ENCODE results near the gene TMPRSS15.

Gene TMPRSS15

GRCh38 chr21:18403735-18404450 is at the start of gene TMPRSS15:
TSS of gene TMPRSS15 (minus strand) at chr21:18403785. CDS start at chr21:18403622, 163 bp downstream.
- no peak within 1 kb of the TSS for H3K9ac ChIP-seq (ENCODE audit: low read length)
- no peak within 1 kb of the TSS for H3K4me2 ChIP-seq (ENCODE audit: low read length)
- H3K4me3 ChIP-seq (ENCODE audit: low read length): no peak within 1 kb of the TSS
- no peaks in the 10 kb centered on the region for H3K79me2 ChIP-seq (ENCODE audit: low read length)
- no peaks in the 10 kb centered on the region for H3K4me1 ChIP-seq (ENCODE audit: low read length)
- H3K36me3 ChIP-seq (replicated peaks; ENCODE audit: low read depth, low read length): no peaks in the 10 kb centered on the region
- H3K27me3 ChIP-seq (ENCODE audit: low read depth, low read length): no peaks in the 10 kb centered on the region
- H3K9me3 ChIP-seq (ENCODE audit: insufficient read depth, low read length): no peaks in the 10 kb centered on the region
- no peak within 1 kb of the TSS for H2AFZ ChIP-seq (ENCODE audit: low read depth, low read length)
- TF ChIP-seq CTCF (IDR thresholded peaks at IDR 0.05; ENCODE audit: low read depth, low read length) (no peak), EZH2phosphoT487 (IDR thresholded peaks at IDR 0.05; ENCODE audit: low read depth) (no peak)
- no peaks in the 10 kb centered on the region for H4K20me1 ChIP-seq (ENCODE audit: insufficient read depth, low read length)
- H3K27ac ChIP-seq (ENCODE audit: low read length): no peak within 1 kb of the TSS

GRCh38 chr21:18451670-18452069 is 48.1 kb upstream of the TMPRSS15 start:
- Histone ChIP-seq H3K36me3 (replicated peaks; ENCODE audit: low read depth, low read length) (no peaks in the 10 kb centered on the region), H3K79me2 (ENCODE audit: low read length) (no peaks in the 10 kb centered on the region), H4K20me1 (ENCODE audit: insufficient read depth, low read length) (no peaks in the 10 kb centered on the region), H3K4me1 (ENCODE audit: low read length) (no peaks in the 10 kb centered on the region), H3K4me3 (ENCODE audit: low read length) (no peak overlapping the region), H3K9ac (ENCODE audit: low read length) (no peak overlapping the region), H3K27ac (ENCODE audit: low read length) (no peak overlapping the region), H3K27me3 (ENCODE audit: low read depth, low read length) (no peaks in the 10 kb centered on the region), H3K9me3 (ENCODE audit: insufficient read depth, low read length) (no peaks in the 10 kb centered on the region), H2AFZ (ENCODE audit: low read depth, low read length) (no peak overlapping the region), H3K4me2 (ENCODE audit: low read length) (no peak overlapping the region)
- TF ChIP-seq CTCF (IDR thresholded peaks at IDR 0.05; ENCODE audit: low read depth, low read length): no peak

GRCh38 chr21:18449605-18450550 is 46.3 kb upstream of the TMPRSS15 start:
- Histone ChIP-seq H3K9ac (ENCODE audit: low read length) (no peak overlapping the region), H3K9me3 (ENCODE audit: insufficient read depth, low read length) (no peaks in the 10 kb centered on the region), H4K20me1 (ENCODE audit: insufficient read depth, low read length) (no peaks in the 10 kb centered on the region), H3K79me2 (ENCODE audit: low read length) (no peaks in the 10 kb centered on the region), H3K36me3 (replicated peaks; ENCODE audit: low read depth, low read length) (no peaks in the 10 kb centered on the region), H3K27me3 (ENCODE audit: low read depth, low read length) (no peaks in the 10 kb centered on the region), H3K27ac (ENCODE audit: low read length) (no peak overlapping the region), H3K4me3 (ENCODE audit: low read length) (no peak overlapping the region), H2AFZ (ENCODE audit: low read depth, low read length) (no peak overlapping the region), H3K4me2 (ENCODE audit: low read length) (no peak overlapping the region), H3K4me1 (ENCODE audit: low read length) (no peaks in the 10 kb centered on the region)
- TF ChIP-seq CTCF (IDR thresholded peaks at IDR 0.05; ENCODE audit: low read depth, low read length): no peak
- no peak for TF ChIP-seq EZH2phosphoT487 (IDR thresholded peaks at IDR 0.05; ENCODE audit: low read depth)

GRCh38 chr21:18443701-18444100 is 40.1 kb upstream of the TMPRSS15 start:
- Histone ChIP-seq H3K36me3 (replicated peaks; ENCODE audit: low read depth, low read length) (no peaks in the 10 kb centered on the region), H3K79me2 (ENCODE audit: low read length) (no peaks in the 10 kb centered on the region), H3K4me1 (ENCODE audit: low read length) (no peaks in the 10 kb centered on the region), H3K9me3 (ENCODE audit: insufficient read depth, low read length) (no peaks in the 10 kb centered on the region), H3K4me3 (ENCODE audit: low read length) (no peak overlapping the region), H4K20me1 (ENCODE audit: insufficient read depth, low read length) (no peaks in the 10 kb centered on the region), H3K27ac (ENCODE audit: low read length) (no peak overlapping the region), H3K9ac (ENCODE audit: low read length) (no peak overlapping the region), H2AFZ (ENCODE audit: low read depth, low read length) (no peak overlapping the region), H3K4me2 (ENCODE audit: low read length) (no peak overlapping the region), H3K27me3 (ENCODE audit: low read depth, low read length) (no peaks in the 10 kb centered on the region)
- no peak for TF ChIP-seq CTCF (IDR thresholded peaks at IDR 0.05; ENCODE audit: low read depth, low read length)
- no peak for TF ChIP-seq EZH2phosphoT487 (IDR thresholded peaks at IDR 0.05; ENCODE audit: low read depth)
